ENCODE data around the gene IL36RN. TPM values are rescaled to one million over a fixed set of nuclear protein-coding genes. Genes with fewer than 3 reads are reported as not detected.
A peak's percentile ranks its signal among the peaks of the same experiment; 100 is the strongest.

IL36RN gene
- total and polyA plus RNA-seq, 2 donors from 2014 or later, result not detected

DNA sequence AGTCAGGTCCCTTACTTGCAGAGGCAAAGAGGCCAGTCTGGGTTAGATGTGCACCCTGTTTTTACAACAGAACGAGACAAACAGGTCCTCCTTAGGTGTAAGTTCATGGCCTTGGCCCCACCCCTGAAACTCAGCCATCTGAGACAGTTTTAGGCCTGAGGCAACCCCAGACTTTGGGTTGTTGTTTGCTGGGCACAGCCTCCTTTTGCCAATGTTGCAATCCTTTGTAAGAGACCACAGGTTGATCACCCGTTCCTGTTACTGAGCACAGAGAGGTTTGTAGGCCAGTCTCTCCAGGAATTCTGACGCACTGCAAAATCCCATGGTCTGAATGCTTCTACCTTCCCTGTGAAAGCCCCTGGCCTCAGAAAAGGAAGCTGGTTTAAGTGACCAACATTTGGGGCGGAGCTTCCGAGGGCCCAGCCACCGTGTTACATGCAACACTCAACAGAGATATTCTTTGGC lies 52.9 kb downstream of the IL36RN start:
- TF ChIP-seq, protein P1, sequence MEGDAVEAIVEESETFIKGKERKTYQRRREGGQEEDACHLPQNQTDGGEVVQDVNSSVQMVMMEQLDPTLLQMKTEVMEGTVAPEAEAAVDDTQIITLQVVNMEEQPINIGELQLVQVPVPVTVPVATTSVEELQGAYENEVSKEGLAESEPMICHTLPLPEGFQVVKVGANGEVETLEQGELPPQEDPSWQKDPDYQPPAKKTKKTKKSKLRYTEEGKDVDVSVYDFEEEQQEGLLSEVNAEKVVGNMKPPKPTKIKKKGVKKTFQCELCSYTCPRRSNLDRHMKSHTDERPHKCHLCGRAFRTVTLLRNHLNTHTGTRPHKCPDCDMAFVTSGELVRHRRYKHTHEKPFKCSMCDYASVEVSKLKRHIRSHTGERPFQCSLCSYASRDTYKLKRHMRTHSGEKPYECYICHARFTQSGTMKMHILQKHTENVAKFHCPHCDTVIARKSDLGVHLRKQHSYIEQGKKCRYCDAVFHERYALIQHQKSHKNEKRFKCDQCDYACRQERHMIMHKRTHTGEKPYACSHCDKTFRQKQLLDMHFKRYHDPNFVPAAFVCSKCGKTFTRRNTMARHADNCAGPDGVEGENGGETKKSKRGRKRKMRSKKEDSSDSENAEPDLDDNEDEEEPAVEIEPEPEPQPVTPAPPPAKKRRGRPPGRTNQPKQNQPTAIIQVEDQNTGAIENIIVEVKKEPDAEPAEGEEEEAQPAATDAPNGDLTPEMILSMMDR (IDR thresholded peaks at IDR 0.05; ENCODE audit: borderline replicate concordance, extremely low read depth, insufficient read depth), result no peak
- Histone ChIP-seq H3K36me3 (ENCODE audit: control insufficient read depth in 2 of 3, insufficient read depth in 3 of 3, low read length in 3 of 3) (no peaks in the 10 kb centered on the region), H3K27me3 (ENCODE audit: control insufficient read depth, insufficient read depth, low read length) (no peaks in the 10 kb centered on the region), H3K27ac (ENCODE audit: low read depth in 2 of 2, low read length in 2 of 2) (no peak overlapping the region), H3K4me1 (ENCODE audit: control insufficient read depth in 2 of 3, insufficient read depth in 2 of 3, low read depth in 1 of 3, low read length in 3 of 3) (no peaks in the 10 kb centered on the region), H3K4me3 (ENCODE audit: low read length in 3 of 3) (no peak overlapping the region), H3K9ac (ENCODE audit: low read length in 3 of 3) (no peak overlapping the region), H3K9me3 (ENCODE audit: control insufficient read depth in 2 of 3, insufficient read depth in 1 of 3, low read length in 3 of 3) (no peaks in the 10 kb centered on the region)
- peak in 2 of 5 donors; percentile 3 to 4 for DNase-seq
- intact Hi-C loops (cut with DNase I), result no loop called here
- FAIRE-seq, result no peak

DNA sequence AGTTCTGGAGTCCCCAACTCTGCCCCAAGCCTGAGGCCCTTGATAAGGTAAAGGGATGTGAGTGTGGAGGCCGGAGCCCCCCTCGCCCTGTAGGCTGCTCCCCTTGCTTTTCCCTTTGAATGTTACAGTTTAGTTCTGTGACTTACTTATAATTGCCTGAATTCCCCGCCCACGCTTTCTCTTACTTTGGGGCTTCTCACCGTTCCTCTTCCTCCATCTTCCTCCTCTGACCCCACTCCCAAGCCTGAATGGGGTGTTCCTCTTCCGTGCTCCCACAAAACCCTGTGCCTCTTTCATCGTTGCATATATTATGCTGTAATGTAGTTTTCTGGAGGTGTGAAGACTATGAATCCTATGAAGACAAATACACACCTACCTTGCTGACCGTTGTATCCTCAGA lies 53.4 kb downstream of the IL36RN start:
- intact Hi-C loops (cut with DNase I), result no loop called here
- Histone ChIP-seq H3K27ac (ENCODE audit: low read depth in 2 of 2, low read length in 2 of 2) (no peak overlapping the region), H3K36me3 (ENCODE audit: control insufficient read depth in 2 of 3, insufficient read depth in 3 of 3, low read length in 3 of 3) (no peaks in the 10 kb centered on the region), H3K4me3 (ENCODE audit: low read length in 3 of 3) (no peak overlapping the region), H3K9me3 (ENCODE audit: control insufficient read depth in 2 of 3, insufficient read depth in 1 of 3, low read length in 3 of 3) (no peaks in the 10 kb centered on the region), H3K4me1 (ENCODE audit: control insufficient read depth in 2 of 3, insufficient read depth in 2 of 3, low read depth in 1 of 3, low read length in 3 of 3) (no peaks in the 10 kb centered on the region), H3K27me3 (ENCODE audit: control insufficient read depth, insufficient read depth, low read length) (no peaks in the 10 kb centered on the region), H3K9ac (ENCODE audit: low read length in 3 of 3) (no peak overlapping the region)
- DNase-seq (no peak), FAIRE-seq (no peak)
- TF ChIP-seq, protein P1 (IDR thresholded peaks at IDR 0.05; ENCODE audit: borderline replicate concordance, extremely low read depth, insufficient read depth), result no peak

DNA sequence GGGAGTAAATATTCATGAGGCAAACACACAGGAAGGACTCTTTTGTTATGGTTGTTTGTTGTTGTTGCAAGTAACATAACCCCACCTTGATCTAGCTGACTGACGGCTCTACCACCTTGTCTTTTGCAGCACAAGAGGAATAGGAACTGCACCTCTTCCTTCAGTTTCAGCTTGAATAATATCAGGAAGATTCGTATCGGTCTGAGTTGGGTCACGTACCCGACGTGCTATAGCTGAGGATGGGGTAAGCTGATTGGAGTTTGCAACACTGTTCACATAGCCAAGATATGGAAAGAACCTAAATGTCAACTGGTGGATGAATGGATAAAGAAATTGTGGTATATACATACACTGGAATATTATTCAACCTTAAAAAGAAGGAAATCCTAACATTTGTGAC lies 53.9 kb downstream of the IL36RN start:
- no peaks in the 10 kb centered on the region for H3K36me3 ChIP-seq (ENCODE audit: control insufficient read depth in 2 of 3, insufficient read depth in 3 of 3, low read length in 3 of 3)
- intact Hi-C loops (cut with DNase I), result no loop called here
- no peak overlapping the region for H3K9ac ChIP-seq (ENCODE audit: low read length in 3 of 3)
- TF ChIP-seq, protein P1 (IDR thresholded peaks at IDR 0.05; ENCODE audit: borderline replicate concordance, extremely low read depth, insufficient read depth), result no peak
- H3K27me3 ChIP-seq (ENCODE audit: control insufficient read depth, insufficient read depth, low read length), result no peaks in the 10 kb centered on the region
- H3K27ac ChIP-seq (ENCODE audit: low read depth in 2 of 2, low read length in 2 of 2), result no peak overlapping the region
- FAIRE-seq, result no peak
- H3K4me3 ChIP-seq (ENCODE audit: low read length in 3 of 3), result no peak overlapping the region
- H3K9me3 ChIP-seq (ENCODE audit: control insufficient read depth in 2 of 3, insufficient read depth in 1 of 3, low read length in 3 of 3), result no peaks in the 10 kb centered on the region
- H3K4me1 ChIP-seq (ENCODE audit: control insufficient read depth in 2 of 3, insufficient read depth in 2 of 3, low read depth in 1 of 3, low read length in 3 of 3), result no peaks in the 10 kb centered on the region
- no peak for DNase-seq

DNA sequence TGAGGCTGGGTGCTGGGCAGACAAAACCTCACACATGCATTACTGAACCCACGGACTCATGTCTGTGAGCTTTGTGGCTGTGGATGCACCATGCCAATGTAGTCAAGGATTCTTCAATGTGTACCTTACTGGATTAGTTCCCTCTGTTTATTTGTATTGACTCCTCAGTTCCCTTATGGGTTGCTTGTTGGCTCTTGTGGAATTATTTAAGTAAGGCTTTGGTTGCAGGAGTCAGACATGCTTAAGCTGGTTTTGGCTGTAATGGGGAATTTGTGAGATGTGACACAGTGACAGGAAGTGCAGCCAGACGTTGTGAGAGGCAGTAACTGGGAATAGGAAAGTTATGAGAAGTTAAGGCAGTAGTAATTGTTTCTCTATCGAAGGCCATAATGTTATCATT lies 54.8 kb downstream of the IL36RN start:
- no peaks in the 10 kb centered on the region for H3K4me1 ChIP-seq (ENCODE audit: control insufficient read depth in 2 of 3, insufficient read depth in 2 of 3, low read depth in 1 of 3, low read length in 3 of 3)
- DNase-seq (peak in 1 of 5 donors; percentile 11), FAIRE-seq (no peak)
- no peaks in the 10 kb centered on the region for H3K27me3 ChIP-seq (ENCODE audit: control insufficient read depth, insufficient read depth, low read length)
- intact Hi-C loops (cut with DNase I), result no loop called here
- TF ChIP-seq, protein P1 (IDR thresholded peaks at IDR 0.05; ENCODE audit: borderline replicate concordance, extremely low read depth, insufficient read depth), result no peak
- H3K4me3 ChIP-seq (ENCODE audit: low read length in 3 of 3), result no peak overlapping the region
- no peaks in the 10 kb centered on the region for H3K9me3 ChIP-seq (ENCODE audit: control insufficient read depth in 2 of 3, insufficient read depth in 1 of 3, low read length in 3 of 3)
- H3K9ac ChIP-seq (ENCODE audit: low read length in 3 of 3), result no peak overlapping the region
- H3K27ac ChIP-seq (ENCODE audit: low read depth in 2 of 2, low read length in 2 of 2), result no peak overlapping the region
- no peaks in the 10 kb centered on the region for H3K36me3 ChIP-seq (ENCODE audit: control insufficient read depth in 2 of 3, insufficient read depth in 3 of 3, low read length in 3 of 3)
